KMS-11 (cell line): ENCODE data around the gene SCN9A.

Experiments
- H2AFZ ChIP-seq: fragments of 200-600 bp; sonication (generic); 2 replicates; pipeline ENCODE4 v1.6.1; 2016; ENCODE audit warnings: antibody characterized with exemption, mixed run types, low read depth
- H3K27ac ChIP-seq: fragments of 200-600 bp; sonication (generic); 2 replicates; pipeline ENCODE4 v1.6.1; 2016; ENCODE audit warnings: mild to moderate bottlenecking, mixed run types
- H3K27me3 ChIP-seq: fragments of 200-600 bp; sonication (generic); 2 replicates; pipeline ENCODE4 v1.6.1; 2017; ENCODE audit warnings: mild to moderate bottlenecking, low read depth, mixed run types, moderate library complexity; ENCODE audit not compliant: insufficient read depth
- H3K36me3 ChIP-seq: fragments of 200-600 bp; sonication (generic); 2 replicates; pipeline ENCODE4 v1.6.1; 2017; ENCODE audit warnings: mild to moderate bottlenecking, mixed run types; ENCODE audit not compliant: insufficient read depth
- H3K4me1 ChIP-seq: fragments of 200-600 bp; sonication (generic); 2 replicates; pipeline ENCODE4 v1.6.1; 2016; ENCODE audit warnings: mild to moderate bottlenecking, low read depth, mixed run types; ENCODE audit not compliant: poor library complexity, severe bottlenecking
- H3K4me2 ChIP-seq: fragments of 200-600 bp; sonication (generic); 2 replicates; pipeline ENCODE4 v1.7.0; 2016; ENCODE audit warnings: mild to moderate bottlenecking, mixed run types
- H3K4me3 ChIP-seq: fragments of 200-600 bp; sonication (generic); IDR thresholded peaks from 2 replicates; pipeline ENCODE4 v1.6.1; 2017; ENCODE audit warnings: low read depth, low read length, mixed read lengths; ENCODE audit not compliant: insufficient read depth
- H3K79me2 ChIP-seq: fragments of 200-600 bp; sonication (generic); 2 replicates; pipeline ENCODE4 v1.6.1; 2016; ENCODE audit warnings: low read depth, mixed run types; ENCODE audit not compliant: insufficient read depth
- H3K9ac ChIP-seq: fragments of 200-600 bp; sonication (generic); 2 replicates; pipeline ENCODE4 v1.6.1; 2016; ENCODE audit warnings: mild to moderate bottlenecking, mixed run types
- H4K20me1 ChIP-seq: fragments of 200-600 bp; sonication (generic); 2 replicates; pipeline ENCODE4 v1.6.1; 2016; ENCODE audit warnings: mild to moderate bottlenecking, mixed run types; ENCODE audit not compliant: insufficient read depth
- TF ChIP-seq, protein P1 (sequence below): fragments of 200-600 bp; sonication (generic); conservative IDR thresholded peaks from 2 replicates; pipeline ENCODE4 v1.6.1; 2017; ENCODE audit warnings: low read depth, mild to moderate bottlenecking, antibody characterized with exemption, low read length, moderate library complexity, mixed read lengths

SCN9A gene

DNA sequence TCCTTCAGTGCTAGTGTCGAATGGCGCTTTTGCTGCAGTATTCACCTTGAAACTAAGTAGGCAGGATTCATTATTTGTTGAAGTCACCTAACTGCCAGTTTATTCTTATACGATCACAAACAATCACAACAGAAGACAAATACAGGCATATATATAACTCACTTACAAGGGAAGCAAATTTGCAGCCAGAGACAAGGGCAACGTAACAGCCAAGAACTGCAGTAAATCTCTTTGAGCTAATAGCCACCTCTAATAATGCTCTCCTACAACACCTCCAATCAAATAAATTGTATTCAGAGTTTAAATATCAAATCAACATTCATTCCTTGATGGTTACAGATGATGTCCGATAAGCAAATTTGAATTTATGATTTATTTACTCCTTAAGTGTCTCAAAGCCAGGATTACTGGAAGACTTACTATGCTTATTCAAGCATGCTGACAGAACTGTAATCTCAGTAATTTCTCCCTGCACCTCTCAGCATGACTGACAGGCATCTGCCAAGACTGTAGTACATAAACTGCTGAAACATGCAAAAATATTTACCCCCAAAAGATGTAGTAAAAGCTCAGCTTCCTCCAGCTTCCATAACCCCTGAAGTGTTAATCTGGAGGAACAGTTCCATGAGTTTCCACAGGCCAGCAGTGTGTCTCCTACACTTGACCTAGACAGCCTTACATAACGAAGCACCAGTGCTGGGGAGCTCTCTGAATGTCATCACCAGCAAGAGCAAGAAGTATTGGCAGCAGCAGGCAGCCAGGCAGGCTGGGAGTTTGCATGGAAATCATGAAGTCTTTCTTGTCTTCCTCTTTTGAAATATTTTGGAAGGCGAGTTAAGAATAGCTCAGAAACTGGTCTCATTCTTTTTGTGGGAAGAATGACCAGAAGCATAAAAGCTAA is 227.0 kb downstream of the SCN9A start:
- Histone ChIP-seq H3K27ac (no peak overlapping the region), H2AFZ (no peak overlapping the region), H3K4me2 (no peak overlapping the region), H3K4me3 (no peak overlapping the region), H3K36me3 (no peaks in the 10 kb centered on the region), H3K9ac (no peak overlapping the region), H3K79me2 (no peaks in the 10 kb centered on the region), H3K4me1 (no peaks in the 10 kb centered on the region), H3K27me3 (no peaks in the 10 kb centered on the region), H4K20me1 (no peaks in the 10 kb centered on the region)
- TF ChIP-seq, protein P1, sequence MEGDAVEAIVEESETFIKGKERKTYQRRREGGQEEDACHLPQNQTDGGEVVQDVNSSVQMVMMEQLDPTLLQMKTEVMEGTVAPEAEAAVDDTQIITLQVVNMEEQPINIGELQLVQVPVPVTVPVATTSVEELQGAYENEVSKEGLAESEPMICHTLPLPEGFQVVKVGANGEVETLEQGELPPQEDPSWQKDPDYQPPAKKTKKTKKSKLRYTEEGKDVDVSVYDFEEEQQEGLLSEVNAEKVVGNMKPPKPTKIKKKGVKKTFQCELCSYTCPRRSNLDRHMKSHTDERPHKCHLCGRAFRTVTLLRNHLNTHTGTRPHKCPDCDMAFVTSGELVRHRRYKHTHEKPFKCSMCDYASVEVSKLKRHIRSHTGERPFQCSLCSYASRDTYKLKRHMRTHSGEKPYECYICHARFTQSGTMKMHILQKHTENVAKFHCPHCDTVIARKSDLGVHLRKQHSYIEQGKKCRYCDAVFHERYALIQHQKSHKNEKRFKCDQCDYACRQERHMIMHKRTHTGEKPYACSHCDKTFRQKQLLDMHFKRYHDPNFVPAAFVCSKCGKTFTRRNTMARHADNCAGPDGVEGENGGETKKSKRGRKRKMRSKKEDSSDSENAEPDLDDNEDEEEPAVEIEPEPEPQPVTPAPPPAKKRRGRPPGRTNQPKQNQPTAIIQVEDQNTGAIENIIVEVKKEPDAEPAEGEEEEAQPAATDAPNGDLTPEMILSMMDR, result no peak

DNA sequence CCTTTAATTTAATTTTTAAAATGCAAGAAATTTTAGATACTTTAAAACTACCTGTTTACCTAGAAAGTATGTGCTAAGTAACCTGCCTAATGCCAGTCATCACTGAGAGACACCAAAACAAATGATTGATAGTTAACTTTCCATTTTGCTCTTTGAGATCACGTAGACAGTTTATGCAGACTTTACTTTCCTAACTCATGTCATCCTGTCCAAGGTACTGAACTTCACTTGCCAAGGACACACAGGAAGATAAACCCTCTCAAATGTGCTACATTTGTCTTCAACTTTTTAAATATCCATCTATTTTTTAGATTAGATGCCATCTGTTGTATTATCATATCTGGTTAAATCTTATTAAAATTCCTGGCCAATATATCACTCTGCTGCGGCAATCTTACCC is 227.9 kb downstream of the SCN9A start:
- Histone ChIP-seq H4K20me1 (no peaks in the 10 kb centered on the region), H2AFZ (no peak overlapping the region), H3K27me3 (no peaks in the 10 kb centered on the region), H3K4me1 (no peaks in the 10 kb centered on the region), H3K36me3 (no peaks in the 10 kb centered on the region), H3K4me3 (no peak overlapping the region), H3K9ac (no peak overlapping the region), H3K27ac (no peak overlapping the region), H3K4me2 (no peak overlapping the region), H3K79me2 (no peaks in the 10 kb centered on the region)
- TF ChIP-seq, protein P1, result no peak
